HG02973 (cell line): ENCODE results near the gene IRX5.

Experiments used
- ATAC-seq: cut with Tn5 transposase; IDR thresholded peaks from one replicate; pipeline ENCODE4 v1.9.1; 2021; ENCODE audit warnings: moderate library complexity; ENCODE audit not compliant: unreplicated experiment

IRX5 gene

GRCh38 chr16:54944002-54944401 is 13.3 kb downstream of the IRX5 start:
- ATAC-seq: no peak

GRCh38 chr16:54945063-54945462 is 14.4 kb downstream of the IRX5 start:
- no peak for ATAC-seq

- no peak for ATAC-seq
These were observed 16.2 kb downstream of the IRX5 start for GRCh38 chr16:54946909-54947308.

- ATAC-seq: no peak
These were observed 17.0 kb downstream of the IRX5 start for GRCh38 chr16:54947616-54948015.

GRCh38 chr16:54952195-54952594 is 21.5 kb downstream of the IRX5 start:
- no peak for ATAC-seq

GRCh38 chr16:54953461-54953860 is 22.8 kb downstream of the IRX5 start:
- no peak for ATAC-seq

GRCh38 chr16:54954220-54954619 is 23.6 kb downstream of the IRX5 start:
- ATAC-seq: no peak

- no peak for ATAC-seq
These were observed 25.1 kb downstream of the IRX5 start for GRCh38 chr16:54955757-54956156.

GRCh38 chr16:54957403-54958166 is 26.9 kb downstream of the IRX5 start:
- no peak for ATAC-seq

GRCh38 chr16:54962045-54962444 is 31.4 kb downstream of the IRX5 start:
- ATAC-seq: no peak

GRCh38 chr16:54964239-54964638 is 33.6 kb downstream of the IRX5 start:
- ATAC-seq: no peak

GRCh38 chr16:54965464-54965863 is 34.8 kb downstream of the IRX5 start:
- ATAC-seq: no peak

- no peak for ATAC-seq
These were observed 37.3 kb downstream of the IRX5 start for GRCh38 chr16:54968011-54968410.

GRCh38 chr16:54968784-54969183 is 38.1 kb downstream of the IRX5 start:
- ATAC-seq: no peak

- ATAC-seq: no peak
These were observed 39.4 kb downstream of the IRX5 start for GRCh38 chr16:54970016-54970415.

- ATAC-seq: no peak
These were observed 43.7 kb downstream of the IRX5 start for GRCh38 chr16:54974367-54974766.

GRCh38 chr16:54976651-54977200 is 46.1 kb downstream of the IRX5 start:
- ATAC-seq: no peak

GRCh38 chr16:54977211-54977610 is 46.5 kb downstream of the IRX5 start:
- ATAC-seq: no peak

- ATAC-seq: no peak
These were observed 50.2 kb downstream of the IRX5 start for GRCh38 chr16:54980821-54981220.
